ENCODE data around the gene CREB3L2. TPM values are rescaled to one million over a fixed set of nuclear protein-coding genes. Genes with fewer than 3 reads are reported as not detected.

CREB3L2 gene
- total RNA-seq, 1 donor from 2014 or later, result 50.6 TPM

GRCh38 chr7:137958470-137959431, 43.1 kb downstream of the CREB3L2 start:
- H3K27me3 Mint-ChIP-seq (ENCODE audit: unreplicated experiment), result peaks cover 4% of the 10 kb centered on the region
- H3K4me3 Mint-ChIP-seq (ENCODE audit: unreplicated experiment), result no peak overlapping the region
- DNase-seq (ENCODE audit: low spot score), result no peak
- no peak for TF ChIP-seq CTCF (IDR thresholded peaks at IDR 0.05; ENCODE audit: unreplicated experiment)
- no peak overlapping the region for H3K27ac Mint-ChIP-seq (ENCODE audit: unreplicated experiment)
- peaks cover 31% of the 10 kb centered on the region for H3K4me1 Mint-ChIP-seq (ENCODE audit: unreplicated experiment)
- no peaks in the 10 kb centered on the region for H3K9me3 Mint-ChIP-seq (ENCODE audit: unreplicated experiment)
- H3K36me3 Mint-ChIP-seq (ENCODE audit: low read depth, unreplicated experiment), result peaks cover 9% of the 10 kb centered on the region

- Mint-ChIP-seq H3K9me3 (ENCODE audit: unreplicated experiment) (no peaks in the 10 kb centered on the region), H3K36me3 (ENCODE audit: low read depth, unreplicated experiment) (peaks cover 7% of the 10 kb centered on the region), H3K4me1 (ENCODE audit: unreplicated experiment) (peaks cover 35% of the 10 kb centered on the region)
These were observed 44.0 kb downstream of the CREB3L2 start for GRCh38 chr7:137957887-137958286.

GRCh38 chr7:137956591-137956990, 45.3 kb downstream of the CREB3L2 start:
- H3K4me1 Mint-ChIP-seq (ENCODE audit: unreplicated experiment), result peaks cover 27% of the 10 kb centered on the region
- no peak for DNase-seq (ENCODE audit: low spot score)
- no peak for TF ChIP-seq CTCF (IDR thresholded peaks at IDR 0.05; ENCODE audit: unreplicated experiment)
- H3K4me3 Mint-ChIP-seq (ENCODE audit: unreplicated experiment), result no peak overlapping the region
- H3K27ac Mint-ChIP-seq (ENCODE audit: unreplicated experiment), result no peak overlapping the region
- H3K27me3 Mint-ChIP-seq (ENCODE audit: unreplicated experiment), result no peaks in the 10 kb centered on the region
- no peaks in the 10 kb centered on the region for H3K9me3 Mint-ChIP-seq (ENCODE audit: unreplicated experiment)
- H3K36me3 Mint-ChIP-seq (ENCODE audit: low read depth, unreplicated experiment), result no peaks in the 10 kb centered on the region

More at GRCh38 chr7:137957887-137958286, 44.0 kb downstream of the CREB3L2 start:
- TF ChIP-seq CTCF (IDR thresholded peaks at IDR 0.05; ENCODE audit: unreplicated experiment), result no peak
- peaks cover 4% of the 10 kb centered on the region for H3K27me3 Mint-ChIP-seq (ENCODE audit: unreplicated experiment)
- no peak overlapping the region for H3K27ac Mint-ChIP-seq (ENCODE audit: unreplicated experiment)
- H3K4me3 Mint-ChIP-seq (ENCODE audit: unreplicated experiment), result no peak overlapping the region
- no peak for DNase-seq (ENCODE audit: low spot score)

GRCh38 chr7:137956183-137956582, 45.7 kb downstream of the CREB3L2 start:
- no peaks in the 10 kb centered on the region for H3K9me3 Mint-ChIP-seq (ENCODE audit: unreplicated experiment)
- no peaks in the 10 kb centered on the region for H3K27me3 Mint-ChIP-seq (ENCODE audit: unreplicated experiment)
- no peak overlapping the region for H3K27ac Mint-ChIP-seq (ENCODE audit: unreplicated experiment)
- no peak for DNase-seq (ENCODE audit: low spot score)
- TF ChIP-seq CTCF (IDR thresholded peaks at IDR 0.05; ENCODE audit: unreplicated experiment), result no peak
- H3K4me1 Mint-ChIP-seq (ENCODE audit: unreplicated experiment), result peaks cover 27% of the 10 kb centered on the region
- no peak overlapping the region for H3K4me3 Mint-ChIP-seq (ENCODE audit: unreplicated experiment)
- no peaks in the 10 kb centered on the region for H3K36me3 Mint-ChIP-seq (ENCODE audit: low read depth, unreplicated experiment)

- TF ChIP-seq CTCF (IDR thresholded peaks at IDR 0.05; ENCODE audit: unreplicated experiment), result no peak
- Mint-ChIP-seq H3K36me3 (ENCODE audit: low read depth, unreplicated experiment) (no peaks in the 10 kb centered on the region), H3K27ac (ENCODE audit: unreplicated experiment) (no peak overlapping the region), H3K27me3 (ENCODE audit: unreplicated experiment) (no peaks in the 10 kb centered on the region), H3K9me3 (ENCODE audit: unreplicated experiment) (no peaks in the 10 kb centered on the region), H3K4me3 (ENCODE audit: unreplicated experiment) (no peak overlapping the region), H3K4me1 (ENCODE audit: unreplicated experiment) (peaks cover 29% of the 10 kb centered on the region)
- no peak for DNase-seq (ENCODE audit: low spot score)
These were observed 47.3 kb downstream of the CREB3L2 start for GRCh38 chr7:137954614-137955013.
